Stimulated activated naive B cell treated with anti-CD40 and anti-IgM and Interleukin-4, amounts not matched to agents 10 μg/mL and 1 μg/mL and 100 μg/mL, for 72 hours (primary cell): ENCODE data around the gene AKR1A1.

Experiments
- ATAC-seq, 2 donors: fragments of 150-1000 bp; cut with Tn5 transposase; replicated peaks; 2 replicates each; pipeline ENCODE4 v1.10.0; 2021; ENCODE audit warnings: moderate library complexity in 1 of 2
- DNase-seq: peaks from one replicate; pipeline ENCODE4 v3.0.0; 2021
- H3K27ac Mint-ChIP-seq: one replicate; pipeline ENCODE4 v1.8.0; 2022; ENCODE audit warnings: mild to moderate bottlenecking, mixed read lengths
- H3K27me3 Mint-ChIP-seq, 2 donors: one replicate each; pipeline ENCODE4 v1.8.0; 2022; ENCODE audit warnings: mixed read lengths in 2 of 2
- H3K36me3 Mint-ChIP-seq, 2 donors: one replicate each; pipeline ENCODE4 v1.8.0; 2022; ENCODE audit warnings: mixed read lengths in 2 of 2, mild to moderate bottlenecking in 1 of 2
- H3K4me1 Mint-ChIP-seq, 2 donors: one replicate each; pipeline ENCODE4 v1.8.0; 2022; ENCODE audit warnings: mixed read lengths in 2 of 2, mild to moderate bottlenecking in 1 of 2
- H3K4me3 Mint-ChIP-seq, 2 donors: one replicate each; pipeline ENCODE4 v1.8.0; 2022; ENCODE audit warnings: mild to moderate bottlenecking in 2 of 2, mixed read lengths in 2 of 2, moderate library complexity in 1 of 2
- H3K9me3 Mint-ChIP-seq, 2 donors: one replicate each; pipeline ENCODE4 v1.8.0; 2022; ENCODE audit warnings: mixed read lengths in 2 of 2, mild to moderate bottlenecking in 1 of 2

AKR1A1 gene

DNA sequence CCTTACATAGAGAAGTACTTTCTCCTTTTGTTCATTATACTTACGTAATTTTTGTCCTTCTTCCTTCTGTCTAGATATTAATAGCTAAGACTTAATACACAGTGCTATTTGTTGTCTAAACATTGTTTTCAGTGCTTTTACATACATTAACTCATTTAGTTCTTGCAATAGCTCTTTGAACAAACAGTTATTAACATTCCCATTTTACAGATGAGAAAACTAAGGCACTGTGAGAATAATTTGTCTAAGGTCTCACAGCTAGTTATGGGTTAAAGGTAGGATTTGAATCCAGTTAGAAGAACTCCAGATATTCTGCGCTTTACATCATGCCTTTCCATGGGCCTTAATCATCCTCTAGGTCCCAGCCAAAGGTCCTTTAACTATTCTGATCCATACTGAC lies 53.6 kb downstream of the AKR1A1 start:
- H3K27me3 Mint-ChIP-seq = no peaks in the 10 kb centered on the region
- H3K27ac Mint-ChIP-seq = no peak overlapping the region
- H3K9me3 Mint-ChIP-seq = no peaks in the 10 kb centered on the region
- H3K4me1 Mint-ChIP-seq = peaks cover 19 to 43% of the 10 kb centered on the region in 2 donors
- H3K36me3 Mint-ChIP-seq = peaks cover 44 to 61% of the 10 kb centered on the region in 2 donors
- no peak overlapping the region for H3K4me3 Mint-ChIP-seq
- no peak for DNase-seq
- ATAC-seq = no peak

DNA sequence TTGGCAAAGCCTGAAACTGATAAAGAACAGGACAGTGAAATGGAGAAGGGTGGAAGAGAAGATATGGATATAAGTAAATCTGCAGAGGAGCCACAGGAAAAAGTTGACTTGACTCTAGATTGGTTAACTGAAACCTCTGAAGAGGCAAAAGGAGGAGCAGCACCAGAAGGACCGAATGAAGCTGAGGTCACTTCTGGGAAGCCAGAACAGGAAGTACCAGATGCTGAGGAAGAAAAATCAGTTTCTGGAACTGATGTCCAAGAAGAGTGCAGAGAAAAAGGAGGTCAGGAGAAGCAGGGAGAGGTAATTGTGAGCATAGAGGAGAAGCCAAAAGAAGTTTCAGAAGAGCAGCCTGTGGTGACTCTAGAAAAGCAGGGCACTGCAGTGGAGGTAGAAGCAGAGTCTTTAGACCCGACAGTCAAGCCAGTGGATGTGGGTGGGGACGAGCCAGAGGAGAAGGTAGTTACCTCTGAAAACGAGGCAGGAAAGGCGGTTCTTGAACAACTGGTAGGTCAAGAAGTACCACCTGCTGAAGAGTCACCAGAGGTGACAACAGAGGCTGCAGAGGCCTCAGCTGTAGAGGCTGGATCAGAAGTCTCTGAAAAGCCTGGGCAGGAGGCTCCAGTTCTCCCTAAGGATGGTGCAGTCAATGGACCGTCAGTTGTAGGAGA lies 56.9 kb downstream of the AKR1A1 start:
- Mint-ChIP-seq H3K27ac (peak overlapping the region; percentile 44), H3K4me3 (peak overlapping the region in 1 of 2 donors; percentile 2)
- no peak for DNase-seq

DNA sequence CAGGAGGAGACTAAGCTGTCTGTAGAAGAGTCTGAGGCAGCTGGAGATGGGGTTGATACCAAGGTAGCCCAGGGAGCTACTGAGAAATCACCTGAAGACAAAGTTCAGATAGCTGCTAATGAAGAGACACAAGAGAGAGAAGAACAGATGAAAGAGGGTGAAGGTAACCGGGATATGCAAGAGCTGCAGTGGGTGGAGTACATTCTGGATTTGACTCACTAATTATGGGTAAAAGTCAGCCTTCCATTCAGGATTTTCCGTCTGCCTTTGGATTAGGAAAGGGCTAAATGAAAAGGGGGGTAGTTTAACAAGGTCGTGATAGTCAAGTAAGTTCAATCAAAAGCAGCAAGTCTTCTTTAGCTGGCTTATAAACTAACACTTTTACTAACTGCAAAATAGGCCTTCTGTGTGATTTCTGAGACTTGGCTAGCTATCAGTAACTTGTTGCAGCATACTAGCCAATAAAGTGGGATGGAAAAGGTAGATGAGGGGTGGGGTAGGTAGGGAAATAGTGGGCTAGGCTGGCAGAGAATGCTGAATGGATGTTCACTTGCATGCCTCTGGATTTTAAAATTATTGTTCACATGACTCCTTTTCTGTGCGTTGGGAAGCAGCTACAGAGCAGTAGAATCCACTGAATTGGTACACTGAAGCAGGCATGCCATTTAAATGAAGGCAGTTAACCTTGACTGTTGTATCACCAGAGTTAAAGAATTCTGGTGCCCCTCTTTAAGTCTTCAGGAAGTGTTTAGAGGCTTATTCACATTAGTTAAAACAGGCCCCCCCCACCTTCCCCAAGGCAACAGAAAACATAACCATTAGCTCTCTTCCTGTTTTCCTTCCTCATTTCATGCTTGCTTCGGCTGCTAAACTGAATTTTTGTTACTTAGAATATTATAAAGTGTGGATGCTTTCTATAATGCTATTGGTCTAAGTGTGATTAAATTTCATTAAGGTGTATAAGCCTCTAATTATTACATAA lies 57.8 kb downstream of the AKR1A1 start:
- H3K27me3 Mint-ChIP-seq = no peaks in the 10 kb centered on the region
- peaks cover 21 to 45% of the 10 kb centered on the region in 2 donors for H3K4me1 Mint-ChIP-seq
- H3K36me3 Mint-ChIP-seq = peaks cover 49 to 66% of the 10 kb centered on the region in 2 donors
- DNase-seq (no peak), ATAC-seq (peak; percentile 50 to 59)
- H3K9me3 Mint-ChIP-seq = no peaks in the 10 kb centered on the region
- peak overlapping the region; percentile 14 for H3K27ac Mint-ChIP-seq
- no peak overlapping the region for H3K4me3 Mint-ChIP-seq

More for the DNA sequence above, 56.9 kb downstream of the AKR1A1 start:
- peaks cover 51 to 65% of the 10 kb centered on the region in 2 donors for H3K36me3 Mint-ChIP-seq
- H3K9me3 Mint-ChIP-seq = no peaks in the 10 kb centered on the region
- no peaks in the 10 kb centered on the region for H3K27me3 Mint-ChIP-seq
- H3K4me1 Mint-ChIP-seq = peaks cover 21 to 45% of the 10 kb centered on the region in 2 donors
- ATAC-seq = no peak

DNA sequence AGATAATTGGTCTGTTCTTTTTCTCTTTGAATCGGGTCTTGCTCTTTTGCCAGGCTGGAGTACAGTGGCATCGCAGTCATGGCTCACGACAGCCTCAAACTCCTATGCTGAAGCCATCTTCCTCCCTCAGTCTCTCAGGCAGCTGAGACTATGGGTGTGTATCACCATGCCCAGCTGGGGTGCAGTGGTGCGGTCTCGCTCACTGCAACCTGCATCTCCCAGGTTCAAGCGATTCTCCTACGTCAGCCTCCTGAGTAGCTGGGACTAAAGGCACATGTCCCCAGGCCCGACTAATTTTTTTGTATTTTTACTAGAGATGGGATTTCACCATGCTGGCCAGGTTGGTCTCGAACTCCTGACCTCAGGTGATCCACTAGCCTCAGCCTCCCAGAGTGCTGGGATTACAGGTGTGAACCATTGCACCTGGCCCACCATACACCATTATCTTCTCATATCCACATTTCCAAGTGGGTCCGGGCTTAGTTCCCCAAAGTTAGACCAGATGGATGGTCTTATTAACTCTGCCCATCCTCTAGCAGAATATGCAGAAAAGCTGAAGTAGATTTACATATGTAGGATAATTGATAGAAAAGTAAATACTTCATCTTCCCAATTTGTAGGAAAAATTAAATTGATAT lies 60.1 kb downstream of the AKR1A1 start:
- H3K27ac Mint-ChIP-seq = no peak overlapping the region
- peaks cover 27 to 56% of the 10 kb centered on the region in 2 donors for H3K4me1 Mint-ChIP-seq
- ATAC-seq = no peak
- H3K27me3 Mint-ChIP-seq = no peaks in the 10 kb centered on the region
- H3K4me3 Mint-ChIP-seq = no peak overlapping the region
- H3K9me3 Mint-ChIP-seq = no peaks in the 10 kb centered on the region
- H3K36me3 Mint-ChIP-seq = peaks cover 57 to 77% of the 10 kb centered on the region in 2 donors
- no peak for DNase-seq

DNA sequence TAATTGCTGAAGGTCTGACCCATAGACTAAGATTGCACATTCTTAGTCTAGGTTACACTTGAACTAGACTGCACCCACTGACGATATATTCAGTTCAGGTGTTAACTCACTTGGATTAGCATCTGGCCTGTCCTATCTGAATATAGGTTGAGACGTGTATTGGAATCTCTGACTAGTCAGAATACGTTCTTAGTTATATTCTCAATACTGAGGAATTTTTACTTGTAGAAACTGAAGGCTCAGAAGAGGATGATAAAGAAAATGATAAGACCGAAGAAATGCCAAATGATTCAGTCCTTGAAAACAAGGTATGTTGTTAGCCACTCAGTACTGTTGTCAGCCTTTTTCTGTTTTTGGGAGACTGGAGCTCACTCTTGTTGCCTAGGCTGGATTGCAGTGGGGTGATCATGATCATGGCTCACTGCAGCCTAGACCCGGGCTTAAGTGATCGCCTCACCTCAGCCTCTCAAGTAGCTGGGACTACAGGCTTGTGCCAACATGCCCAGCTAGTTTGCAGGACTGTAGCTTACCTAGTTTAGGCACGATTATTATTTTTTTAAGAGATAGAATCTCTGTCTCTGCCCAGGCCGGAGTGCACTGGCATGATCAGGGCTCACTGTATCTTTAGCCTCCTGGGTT lies 62.4 kb downstream of the AKR1A1 start:
- no peaks in the 10 kb centered on the region for H3K9me3 Mint-ChIP-seq
- H3K27ac Mint-ChIP-seq = no peak overlapping the region
- peaks cover 57 to 75% of the 10 kb centered on the region in 2 donors for H3K36me3 Mint-ChIP-seq
- H3K4me3 Mint-ChIP-seq = no peak overlapping the region
- peaks cover 21 to 46% of the 10 kb centered on the region in 2 donors for H3K4me1 Mint-ChIP-seq
- DNase-seq = no peak
- no peaks in the 10 kb centered on the region for H3K27me3 Mint-ChIP-seq
- no peak for ATAC-seq

DNA sequence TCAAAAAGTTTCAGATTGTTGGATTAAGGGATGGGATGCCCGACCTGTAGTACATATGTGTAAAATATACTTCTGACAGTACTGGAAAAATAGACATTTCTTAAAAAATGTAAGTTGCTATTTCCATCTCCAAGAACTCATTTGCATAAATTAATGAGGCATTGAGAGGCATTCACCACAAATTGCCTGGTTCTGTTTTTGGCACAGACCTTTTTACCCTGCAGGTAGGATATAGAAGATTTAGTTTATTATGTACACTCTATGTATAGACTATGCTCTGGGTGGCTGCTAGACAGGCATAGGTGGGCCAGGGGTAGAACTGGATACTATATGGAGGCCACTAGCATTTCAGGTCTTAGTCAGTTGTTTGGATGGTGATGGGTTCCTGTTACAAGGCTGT lies 65.3 kb downstream of the AKR1A1 start:
- Mint-ChIP-seq H3K27me3 (no peaks in the 10 kb centered on the region), H3K27ac (no peak overlapping the region), H3K4me3 (no peak overlapping the region), H3K36me3 (peaks cover 50 to 66% of the 10 kb centered on the region in 2 donors), H3K9me3 (no peaks in the 10 kb centered on the region), H3K4me1 (peaks cover 14 to 24% of the 10 kb centered on the region in 2 donors)
- DNase-seq = no peak
- ATAC-seq = peak; percentile 69 to 85

DNA sequence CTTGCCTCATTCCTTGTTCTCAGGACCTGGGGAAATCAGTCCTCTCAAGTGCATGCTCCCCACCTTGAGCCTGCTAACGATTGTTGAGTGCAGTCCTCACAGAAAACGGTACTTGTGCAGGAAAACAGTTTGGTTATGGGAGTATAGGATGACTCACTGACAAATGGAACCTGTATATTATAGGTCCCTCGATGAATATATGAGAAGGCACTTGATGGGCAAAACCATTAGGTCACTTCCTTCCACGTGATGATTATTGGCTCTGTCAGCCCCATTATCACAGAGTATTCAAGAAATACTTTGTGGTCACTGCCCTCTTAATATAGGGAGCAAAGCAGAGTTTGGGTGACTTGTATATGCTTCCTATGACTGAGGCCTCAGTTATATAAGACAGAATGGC lies 67.0 kb downstream of the AKR1A1 start:
- Mint-ChIP-seq H3K27ac (no peak overlapping the region), H3K4me1 (peaks cover 17 to 35% of the 10 kb centered on the region in 2 donors), H3K9me3 (no peaks in the 10 kb centered on the region), H3K36me3 (peaks cover 48 to 66% of the 10 kb centered on the region in 2 donors), H3K27me3 (no peaks in the 10 kb centered on the region), H3K4me3 (no peak overlapping the region)
- DNase-seq (no peak), ATAC-seq (no peak)

DNA sequence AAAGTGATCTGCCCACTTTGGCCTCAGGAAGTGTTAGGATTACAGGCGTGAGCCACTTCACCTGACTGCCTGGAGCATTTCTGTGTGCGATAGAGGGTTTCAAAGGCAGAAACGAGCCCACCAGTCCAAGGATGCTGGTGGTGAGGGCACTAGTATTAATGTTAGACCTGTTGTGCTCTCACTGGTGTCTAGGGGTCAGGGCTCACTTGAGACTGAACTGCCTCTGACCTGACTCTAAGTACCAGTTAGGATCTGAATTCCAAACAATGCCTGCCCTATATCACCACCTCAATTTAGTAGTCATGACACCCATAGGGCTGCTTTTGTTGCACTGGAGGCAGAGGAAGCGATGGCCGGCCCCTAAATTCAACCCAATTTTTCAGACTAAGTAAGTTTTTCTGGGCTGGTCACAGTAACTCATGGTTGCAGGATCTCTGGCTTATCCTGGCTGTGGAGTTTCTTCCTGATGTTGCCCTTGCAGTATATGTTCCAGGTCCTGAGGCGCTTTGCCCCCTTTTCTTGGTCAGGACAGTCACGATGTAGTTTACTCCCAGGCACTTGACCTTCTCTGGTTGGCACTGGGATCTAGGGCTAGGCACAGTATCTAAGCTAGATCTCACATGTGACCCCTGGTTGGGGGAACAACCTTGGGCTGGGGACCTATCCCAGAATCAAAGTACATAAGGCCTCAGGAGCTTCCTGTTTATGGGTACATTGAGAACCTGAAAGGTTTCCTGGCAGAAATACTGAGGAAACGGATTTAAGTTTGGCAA lies 68.7 kb downstream of the AKR1A1 start:
- Mint-ChIP-seq H3K27me3 (no peaks in the 10 kb centered on the region), H3K4me1 (peaks cover 17 to 33% of the 10 kb centered on the region in 2 donors), H3K9me3 (no peaks in the 10 kb centered on the region), H3K27ac (peak overlapping the region; percentile 9), H3K4me3 (no peak overlapping the region), H3K36me3 (peaks cover 50 to 66% of the 10 kb centered on the region in 2 donors)
- no peak for ATAC-seq
- DNase-seq = no peak
